ENCODE measurements around the gene AGPAT4. TPM values are rescaled to one million over a fixed set of nuclear protein-coding genes. Genes with fewer than 3 reads are reported as not detected.
A peak's percentile ranks its signal among the peaks of the same experiment; 100 is the strongest.
"Not testable (repeated sequence)": the region's sequence is repeated elsewhere in the genome, so short reads cannot be mapped to it uniquely, and the experiment has no call there.

The AGPAT4 gene
- total RNA-seq (1 to 10 TPM; 2.8 to 5.1 (median 3.3) TPM), polyA plus RNA-seq (1.5 TPM)
- long read RNA-seq, donor 1, full-length matches to known transcripts: 1 of 2 reads
- long read RNA-seq, donor 1, partial matches to known transcripts: 0 of 2 reads
- long read RNA-seq, donor 1, other reads (novel, unspliced or antisense): 1 of 2 reads
- long read RNA-seq, donor 2: 0 reads
- long read RNA-seq, donor 3, full-length matches to known transcripts: 11 of 15 reads
- long read RNA-seq, donor 3, partial matches to known transcripts: 1 of 15 reads
- long read RNA-seq, donor 3, other reads (novel, unspliced or antisense): 3 of 15 reads
- long read RNA-seq, donor 4: 0 reads

DNA sequence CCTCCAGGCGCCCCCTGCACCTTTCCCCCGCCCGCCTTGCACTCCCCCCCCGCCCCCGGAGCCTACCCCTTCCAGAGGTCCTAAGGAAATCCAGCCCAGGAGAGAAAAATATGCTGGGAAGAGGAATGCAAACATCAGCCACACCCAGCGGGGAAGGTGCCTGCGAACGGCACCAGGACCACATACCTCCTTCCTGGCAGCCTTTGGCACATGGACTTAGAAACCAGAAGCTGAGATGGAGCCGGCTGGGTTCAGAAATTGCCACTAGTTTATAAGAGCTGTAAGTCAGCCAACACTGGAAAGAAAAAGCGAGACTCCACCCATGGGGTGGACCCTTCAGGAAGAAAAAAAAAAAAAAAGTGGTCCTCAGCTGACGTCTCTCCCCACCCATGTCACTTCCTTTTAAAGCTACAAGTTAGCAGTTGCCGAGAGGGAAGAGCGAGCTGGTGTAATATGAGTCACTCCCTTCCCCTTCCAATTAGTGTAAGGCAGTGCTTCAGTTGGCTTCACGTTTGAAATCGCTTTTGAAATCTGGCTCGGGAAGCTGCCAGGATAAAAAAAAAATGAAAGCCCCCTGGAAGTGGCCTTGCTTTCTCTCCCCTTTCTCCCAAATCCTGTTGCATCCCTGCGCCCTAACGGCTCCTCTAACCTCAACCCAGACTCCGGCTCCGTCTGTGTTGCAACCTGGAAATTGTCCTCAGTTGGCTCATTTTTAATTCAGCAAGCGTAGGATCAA lies at the start of gene AGPAT4:
Gene AGPAT4, minus strand, starts transcription at position 310 of the 736 bp plus-strand sequence. CDS start 41,848 bp downstream, outside the sequence.
- intact Hi-C loops (cut with DNase I): no loop called here
- H3K27ac ChIP-seq (ENCODE audit: low read length): peak within 1 kb of the TSS; percentile 30
- no peaks in the 10 kb centered on the region for H3K27me3 ChIP-seq (ENCODE audit: control insufficient read depth, insufficient read depth)
- no peaks in the 10 kb centered on the region for H3K9me3 ChIP-seq (ENCODE audit: control insufficient read depth, low read length)
- WGBS: under 1% methylated on average over 21 of the region's 21 CpGs
- H3K4me1 ChIP-seq (ENCODE audit: control insufficient read depth, insufficient read depth, low read length): no peaks in the 10 kb centered on the region
- peak within 1 kb of the TSS; percentile 93 for H3K4me3 ChIP-seq (ENCODE audit: low read length)
- peak; percentile 99 to 100 for ATAC-seq
- DNase-seq: peak; percentile 53 to 72 (median 66)

GRCh38 chr6:161319231-161319630 lies 45.4 kb upstream of the AGPAT4 start:
- Histone ChIP-seq H3K4me3 (ENCODE audit: low read length) (no peak overlapping the region), H3K9me3 (ENCODE audit: control insufficient read depth, low read length) (peaks cover 2% of the 10 kb centered on the region), H3K4me1 (ENCODE audit: control insufficient read depth, insufficient read depth, low read length) (no peaks in the 10 kb centered on the region), H3K27ac (ENCODE audit: low read length) (no peak overlapping the region), H3K27me3 (ENCODE audit: control insufficient read depth, insufficient read depth) (no peaks in the 10 kb centered on the region)
- WGBS: 51% methylated on average over 2 of the region's 2 CpGs
- DNase-seq: no peak
- no peak for ATAC-seq
- intact Hi-C loops (cut with DNase I): no loop called here

GRCh38 chr6:161318456-161318855 lies 44.6 kb upstream of the AGPAT4 start:
- no peak for ATAC-seq
- no peak overlapping the region for H3K27ac ChIP-seq (ENCODE audit: low read length)
- DNase-seq: no peak
- H3K4me1 ChIP-seq (ENCODE audit: control insufficient read depth, insufficient read depth, low read length): no peaks in the 10 kb centered on the region
- intact Hi-C loops (cut with DNase I): no loop called here
- 83% methylated on average over 6 of the region's 6 CpGs for WGBS
- no peaks in the 10 kb centered on the region for H3K27me3 ChIP-seq (ENCODE audit: control insufficient read depth, insufficient read depth)
- H3K4me3 ChIP-seq (ENCODE audit: low read length): no peak overlapping the region
- peaks cover 2% of the 10 kb centered on the region for H3K9me3 ChIP-seq (ENCODE audit: control insufficient read depth, low read length)

- Histone ChIP-seq H3K27me3 (ENCODE audit: control insufficient read depth, insufficient read depth) (no peaks in the 10 kb centered on the region), H3K9me3 (ENCODE audit: control insufficient read depth, low read length) (peaks cover 2% of the 10 kb centered on the region), H3K4me3 (ENCODE audit: low read length) (no peak overlapping the region), H3K27ac (ENCODE audit: low read length) (no peak overlapping the region), H3K4me1 (ENCODE audit: control insufficient read depth, insufficient read depth, low read length) (no peaks in the 10 kb centered on the region)
- intact Hi-C loops (cut with DNase I): no loop called here
- WGBS: 92% methylated on average over 3 of the region's 3 CpGs
- no peak for DNase-seq
- ATAC-seq: no peak
Observed at GRCh38 chr6:161316531-161316930, 42.7 kb upstream of the AGPAT4 start.

GRCh38 chr6:161315246-161315917 lies 41.5 kb upstream of the AGPAT4 start:
- ATAC-seq; H3K9me3 ChIP-seq (ENCODE audit: control insufficient read depth, low read length); intact Hi-C loops (cut with DNase I); H3K4me3 ChIP-seq (ENCODE audit: low read length); H3K27ac ChIP-seq (ENCODE audit: low read length); H3K27me3 ChIP-seq (ENCODE audit: control insufficient read depth, insufficient read depth); H3K4me1 ChIP-seq (ENCODE audit: control insufficient read depth, insufficient read depth, low read length); DNase-seq: not testable (repeated sequence)
- 80% methylated on average over 15 of the region's 15 CpGs for WGBS

GRCh38 chr6:161314541-161315245 lies 40.8 kb upstream of the AGPAT4 start:
- H3K4me3 ChIP-seq (ENCODE audit: low read length); H3K27me3 ChIP-seq (ENCODE audit: control insufficient read depth, insufficient read depth); H3K4me1 ChIP-seq (ENCODE audit: control insufficient read depth, insufficient read depth, low read length); ATAC-seq; H3K27ac ChIP-seq (ENCODE audit: low read length); intact Hi-C loops (cut with DNase I); H3K9me3 ChIP-seq (ENCODE audit: control insufficient read depth, low read length); DNase-seq: not testable (repeated sequence)
- 93% methylated on average over 20 of the region's 20 CpGs for WGBS

DNA sequence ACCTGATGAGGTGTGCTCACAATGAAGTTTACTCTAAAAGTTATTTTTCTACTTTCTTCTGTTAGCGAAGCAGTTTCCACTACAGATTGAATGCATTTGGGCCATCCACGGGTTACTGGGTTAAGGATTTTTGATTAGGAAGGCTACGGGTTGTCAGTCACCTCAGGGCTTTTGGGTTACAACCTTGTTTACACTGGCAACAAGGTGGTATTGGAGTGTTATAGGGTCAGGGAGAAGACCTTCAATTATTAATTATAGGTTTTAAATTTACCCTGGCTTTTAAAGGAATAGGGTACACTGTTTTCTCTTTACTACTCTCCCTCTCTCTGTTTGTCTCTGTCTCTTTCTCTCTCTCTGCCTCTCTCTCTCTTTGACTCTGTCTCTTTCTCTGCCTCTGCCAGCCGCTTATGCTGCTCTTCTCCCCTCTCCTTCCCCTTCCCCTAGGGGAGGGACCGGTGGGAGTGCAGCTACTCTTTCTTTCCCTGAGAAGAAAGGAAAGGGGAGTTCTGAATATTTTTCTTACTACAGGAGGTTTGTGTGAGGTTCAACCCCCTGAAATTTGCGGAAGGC lies 40.2 kb upstream of the AGPAT4 start:
- H3K4me1 ChIP-seq (ENCODE audit: control insufficient read depth, insufficient read depth, low read length): no peaks in the 10 kb centered on the region
- intact Hi-C loops (cut with DNase I): no loop called here
- ATAC-seq: no peak
- H3K4me3 ChIP-seq (ENCODE audit: low read length): no peak overlapping the region
- no peaks in the 10 kb centered on the region for H3K27me3 ChIP-seq (ENCODE audit: control insufficient read depth, insufficient read depth)
- no peak overlapping the region for H3K27ac ChIP-seq (ENCODE audit: low read length)
- WGBS: 90% methylated on average over 6 of the region's 6 CpGs
- H3K9me3 ChIP-seq (ENCODE audit: control insufficient read depth, low read length): peaks cover 2% of the 10 kb centered on the region
- DNase-seq: no peak

GRCh38 chr6:161313475-161313874 lies 39.6 kb upstream of the AGPAT4 start:
- H3K27ac ChIP-seq (ENCODE audit: low read length); H3K4me1 ChIP-seq (ENCODE audit: control insufficient read depth, insufficient read depth, low read length); H3K4me3 ChIP-seq (ENCODE audit: low read length); DNase-seq; ATAC-seq; H3K27me3 ChIP-seq (ENCODE audit: control insufficient read depth, insufficient read depth); intact Hi-C loops (cut with DNase I); H3K9me3 ChIP-seq (ENCODE audit: control insufficient read depth, low read length): not testable (repeated sequence)
- WGBS: 52% methylated on average over 3 of the region's 3 CpGs

- ATAC-seq; H3K4me3 ChIP-seq (ENCODE audit: low read length); H3K27me3 ChIP-seq (ENCODE audit: control insufficient read depth, insufficient read depth); H3K27ac ChIP-seq (ENCODE audit: low read length); H3K9me3 ChIP-seq (ENCODE audit: control insufficient read depth, low read length); intact Hi-C loops (cut with DNase I); DNase-seq; H3K4me1 ChIP-seq (ENCODE audit: control insufficient read depth, insufficient read depth, low read length): not testable (repeated sequence)
- WGBS: 88% methylated on average over 7 of the region's 7 CpGs
Observed at GRCh38 chr6:161309774-161310173, 35.9 kb upstream of the AGPAT4 start.

GRCh38 chr6:161308075-161308655 lies 34.3 kb upstream of the AGPAT4 start:
- intact Hi-C loops (cut with DNase I): no loop called here
- WGBS: 84% methylated on average over 10 of the region's 10 CpGs
- H3K27ac ChIP-seq (ENCODE audit: low read length): no peak overlapping the region

More at GRCh38 chr6:161308075-161308655, 34.3 kb upstream of the AGPAT4 start:
- Histone ChIP-seq H3K4me3 (ENCODE audit: low read length) (no peak overlapping the region), H3K27me3 (ENCODE audit: control insufficient read depth, insufficient read depth) (no peaks in the 10 kb centered on the region), H3K4me1 (ENCODE audit: control insufficient read depth, insufficient read depth, low read length) (no peaks in the 10 kb centered on the region), H3K9me3 (ENCODE audit: control insufficient read depth, low read length) (no peaks in the 10 kb centered on the region)
- no peak for ATAC-seq
- no peak for DNase-seq
